ENCODE results near the gene KCNH4.

Gene KCNH4

GRCh38 chr17:42111265-42111636 lies 69.7 kb downstream of the KCNH4 start:
- TF ChIP-seq POU2F2 (IDR thresholded peaks at IDR 0.05; ENCODE audit: low read depth, low read length), result no peak
- TF ChIP-seq TAF1 (IDR thresholded peaks at IDR 0.05; ENCODE audit: low read depth, low read length), result no peak
- no peak for TF ChIP-seq SPI1 (IDR thresholded peaks at IDR 0.05; ENCODE audit: low read depth, low read length)
- no peak for TF ChIP-seq POLR2A (IDR thresholded peaks at IDR 0.05; ENCODE audit: low read depth, low read length)
- TF ChIP-seq PAX5 (IDR thresholded peaks at IDR 0.05; ENCODE audit: insufficient read depth, low read length, severe bottlenecking), result no peak
- no peak for TF ChIP-seq POLR2AphosphoS5 (IDR thresholded peaks at IDR 0.05; ENCODE audit: low read depth, low read length)
- DNase-seq (ENCODE audit: insufficient read length, low spot score) (no peak), FAIRE-seq (no peak)

GRCh38 chr17:42110301-42111264 lies 70.4 kb downstream of the KCNH4 start:
- TF ChIP-seq POLR2A (IDR thresholded peaks at IDR 0.05; ENCODE audit: low read depth, low read length) (no peak), SPI1 (IDR thresholded peaks at IDR 0.05; ENCODE audit: low read depth, low read length) (no peak), PAX5 (IDR thresholded peaks at IDR 0.05; ENCODE audit: insufficient read depth, low read length, severe bottlenecking) (no peak), TAF1 (IDR thresholded peaks at IDR 0.05; ENCODE audit: low read depth, low read length) (no peak), POLR2AphosphoS5 (IDR thresholded peaks at IDR 0.05; ENCODE audit: low read depth, low read length) (no peak), POU2F2 (IDR thresholded peaks at IDR 0.05; ENCODE audit: low read depth, low read length) (no peak)
- FAIRE-seq, result no peak
- DNase-seq (ENCODE audit: insufficient read length, low spot score), result no peak

- TF ChIP-seq POLR2AphosphoS5 (IDR thresholded peaks at IDR 0.05; ENCODE audit: low read depth, low read length) (no peak), POU2F2 (IDR thresholded peaks at IDR 0.05; ENCODE audit: low read depth, low read length) (no peak), SPI1 (IDR thresholded peaks at IDR 0.05; ENCODE audit: low read depth, low read length) (no peak), PAX5 (IDR thresholded peaks at IDR 0.05; ENCODE audit: insufficient read depth, low read length, severe bottlenecking) (no peak), TAF1 (IDR thresholded peaks at IDR 0.05; ENCODE audit: low read depth, low read length) (no peak), POLR2A (IDR thresholded peaks at IDR 0.05; ENCODE audit: low read depth, low read length) (no peak)
- FAIRE-seq (no peak), DNase-seq (ENCODE audit: insufficient read length, low spot score) (no peak)
Observed at GRCh38 chr17:42109086-42109485, 71.9 kb downstream of the KCNH4 start.

GRCh38 chr17:42107597-42108576 lies 73.1 kb downstream of the KCNH4 start:
- TF ChIP-seq POLR2AphosphoS5 (IDR thresholded peaks at IDR 0.05; ENCODE audit: low read depth, low read length) (no peak), POU2F2 (IDR thresholded peaks at IDR 0.05; ENCODE audit: low read depth, low read length) (no peak)
- DNase-seq (ENCODE audit: insufficient read length, low spot score) (peak; percentile 99), FAIRE-seq (peak; percentile 99)

- FAIRE-seq, result no peak
- DNase-seq (ENCODE audit: insufficient read length, low spot score), result no peak
- TF ChIP-seq SPI1 (IDR thresholded peaks at IDR 0.05; ENCODE audit: low read depth, low read length) (no peak), POLR2A (IDR thresholded peaks at IDR 0.05; ENCODE audit: low read depth, low read length) (no peak), POU2F2 (IDR thresholded peaks at IDR 0.05; ENCODE audit: low read depth, low read length) (no peak), POLR2AphosphoS5 (IDR thresholded peaks at IDR 0.05; ENCODE audit: low read depth, low read length) (no peak), PAX5 (IDR thresholded peaks at IDR 0.05; ENCODE audit: insufficient read depth, low read length, severe bottlenecking) (no peak), TAF1 (IDR thresholded peaks at IDR 0.05; ENCODE audit: low read depth, low read length) (no peak)
Observed at GRCh38 chr17:42107124-42107523, 73.8 kb downstream of the KCNH4 start.

Measured in GM12891 (cell line).